Fibroblast of gingiva (primary cell): ENCODE data around the gene SHH.
"Not testable (repeated sequence)": the region's sequence is repeated elsewhere in the genome, so short reads cannot be mapped to it uniquely, and the experiment has no call there.

Source experiments
- DNase-seq: peaks from one replicate; pipeline ENCODE4 v3.0.0-alpha.2; 2011; ENCODE audit warnings: low read depth

The SHH gene

DNA sequence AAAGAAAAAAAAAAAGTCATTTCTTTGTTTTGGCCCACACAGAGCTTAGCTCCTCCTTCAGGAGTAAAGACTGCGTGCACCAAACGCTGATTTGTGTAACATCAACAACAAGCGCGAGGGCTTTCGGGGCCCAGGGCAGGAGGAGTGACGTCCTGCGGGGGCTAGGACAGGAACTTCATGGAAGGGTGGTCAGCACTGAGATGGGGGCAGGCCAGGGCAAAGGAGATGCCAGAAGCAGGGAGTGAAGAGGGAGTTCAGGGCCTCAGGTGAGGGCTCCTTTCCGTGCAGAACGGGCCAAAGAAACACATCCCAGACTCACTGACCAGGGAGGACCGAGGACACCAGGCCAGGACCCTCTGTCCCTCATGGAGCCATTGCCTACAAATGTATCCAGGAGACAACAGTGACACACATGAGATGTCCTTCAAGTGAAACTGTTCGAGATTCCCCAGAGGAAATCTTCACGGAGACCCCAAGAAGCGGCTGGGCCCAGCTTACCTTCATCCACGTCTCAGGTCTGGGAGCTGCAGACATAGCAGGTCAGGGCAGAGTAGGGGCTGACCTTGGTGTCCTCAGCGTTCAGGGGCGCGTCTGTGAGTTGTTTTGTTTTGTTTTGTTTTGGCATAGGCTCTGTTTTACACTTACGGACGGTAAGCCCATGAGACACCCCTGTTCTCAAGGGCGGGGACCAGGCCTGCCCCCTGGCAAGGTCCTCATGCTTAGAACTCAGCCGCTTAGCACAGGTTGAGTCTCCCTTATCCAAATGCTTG lies 30.4 kb upstream of the SHH start:
- no peak for DNase-seq

DNA sequence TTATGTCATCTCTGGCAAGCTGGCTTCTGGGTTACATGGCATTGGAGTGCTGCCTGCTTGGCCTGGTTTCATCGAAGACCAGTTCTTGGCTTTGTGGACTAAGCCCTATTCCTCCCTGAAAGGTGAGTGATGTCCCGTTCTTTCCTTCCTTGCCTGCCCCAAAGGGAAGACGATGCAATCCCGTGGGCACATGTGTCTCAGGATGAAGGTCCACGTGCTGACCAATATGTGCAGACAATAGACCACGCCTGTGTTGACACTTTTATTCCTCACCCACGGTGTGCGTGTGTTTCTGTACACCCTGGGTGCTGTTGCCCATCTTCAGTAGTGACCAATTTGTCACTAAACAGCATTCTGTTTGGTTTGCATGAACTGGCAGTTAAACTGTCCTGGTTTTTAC lies 28.6 kb upstream of the SHH start:
- DNase-seq = no peak

DNA sequence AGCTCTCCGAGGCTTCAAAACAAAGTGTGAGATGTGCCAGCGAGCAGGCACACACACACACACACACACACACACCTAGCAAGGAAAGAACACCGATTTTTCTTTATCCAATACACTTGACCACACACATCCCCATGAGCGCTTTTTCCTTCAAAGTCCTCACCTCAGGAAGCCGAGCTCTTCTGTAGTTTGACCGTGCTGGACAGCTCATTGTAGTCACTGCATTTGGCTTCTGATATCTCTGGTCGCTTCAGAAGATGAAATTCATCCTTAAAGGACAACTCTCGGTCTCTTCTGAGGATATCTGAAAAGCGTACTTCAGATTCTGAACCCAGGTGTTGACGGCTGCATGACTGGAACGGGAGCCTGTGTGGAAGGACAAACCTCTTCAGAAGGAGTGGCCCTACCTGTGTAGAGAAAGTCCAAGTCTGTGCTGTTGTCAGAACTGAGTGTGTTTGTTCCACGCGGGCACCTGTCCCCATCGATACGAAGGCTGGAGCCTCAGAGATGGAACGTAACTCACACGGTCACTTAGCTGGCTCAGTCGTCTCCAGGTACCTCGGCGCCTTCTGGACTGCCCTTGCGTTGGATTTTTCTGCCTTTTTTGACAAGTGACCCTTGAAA lies 28.1 kb upstream of the SHH start:
- no peak for DNase-seq

DNA sequence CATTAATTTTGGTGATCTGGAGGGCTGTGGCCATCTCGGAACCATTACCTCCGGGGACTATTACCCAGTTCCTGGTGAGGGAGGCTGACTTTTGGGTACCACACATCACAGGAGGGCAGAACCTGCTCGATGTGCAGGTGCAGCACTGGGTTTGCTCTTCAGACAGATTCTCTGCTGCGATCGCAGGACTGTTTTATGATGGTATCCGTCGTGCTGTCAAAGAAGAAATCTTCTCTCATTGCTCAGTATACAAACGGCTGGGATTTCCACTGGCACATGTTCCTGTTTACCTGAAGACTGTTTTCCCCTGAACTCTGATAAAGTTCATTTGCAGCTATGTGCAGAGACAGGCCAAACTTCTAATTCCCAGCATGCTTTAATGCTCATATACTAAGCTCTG lies 27.2 kb upstream of the SHH start:
- DNase-seq = no peak

DNA sequence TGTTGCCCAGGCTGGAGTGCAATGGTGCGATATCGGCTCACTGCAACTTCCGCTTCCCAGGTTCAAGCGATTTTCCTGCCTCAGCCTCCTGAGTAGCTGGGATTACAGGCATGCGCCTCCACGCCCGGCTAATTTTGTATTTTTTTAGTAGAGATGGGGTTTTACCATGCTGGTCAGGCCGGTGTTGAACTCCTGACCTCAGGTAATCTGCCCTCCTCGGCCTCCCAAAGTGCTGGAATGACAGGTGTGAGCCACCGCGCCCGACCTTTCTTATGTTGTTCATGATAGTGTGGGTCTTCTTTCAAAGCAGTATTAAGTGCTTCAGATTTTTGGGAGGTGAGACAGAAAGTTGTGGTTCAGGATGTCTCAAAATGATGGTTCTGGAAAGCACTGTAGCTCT lies 26.0 kb upstream of the SHH start:
- not testable (repeated sequence) for DNase-seq

DNA sequence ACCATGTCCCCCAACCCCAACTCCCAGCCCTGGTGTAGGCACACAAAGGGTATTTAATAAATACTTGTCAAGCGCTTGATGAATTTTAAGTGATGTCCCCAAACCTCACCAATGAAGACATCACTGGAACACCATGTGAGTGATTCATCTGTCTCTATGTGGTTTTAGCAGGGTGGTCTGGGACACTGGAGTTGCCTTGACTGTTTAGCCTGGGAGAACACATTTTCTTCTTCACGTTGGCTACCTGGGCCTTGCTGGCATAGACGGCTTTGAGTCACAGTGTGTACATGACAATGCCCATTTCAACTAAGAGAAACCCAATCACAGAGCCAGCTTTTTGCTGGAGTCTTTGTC lies 24.8 kb upstream of the SHH start:
- DNase-seq = no peak

DNA sequence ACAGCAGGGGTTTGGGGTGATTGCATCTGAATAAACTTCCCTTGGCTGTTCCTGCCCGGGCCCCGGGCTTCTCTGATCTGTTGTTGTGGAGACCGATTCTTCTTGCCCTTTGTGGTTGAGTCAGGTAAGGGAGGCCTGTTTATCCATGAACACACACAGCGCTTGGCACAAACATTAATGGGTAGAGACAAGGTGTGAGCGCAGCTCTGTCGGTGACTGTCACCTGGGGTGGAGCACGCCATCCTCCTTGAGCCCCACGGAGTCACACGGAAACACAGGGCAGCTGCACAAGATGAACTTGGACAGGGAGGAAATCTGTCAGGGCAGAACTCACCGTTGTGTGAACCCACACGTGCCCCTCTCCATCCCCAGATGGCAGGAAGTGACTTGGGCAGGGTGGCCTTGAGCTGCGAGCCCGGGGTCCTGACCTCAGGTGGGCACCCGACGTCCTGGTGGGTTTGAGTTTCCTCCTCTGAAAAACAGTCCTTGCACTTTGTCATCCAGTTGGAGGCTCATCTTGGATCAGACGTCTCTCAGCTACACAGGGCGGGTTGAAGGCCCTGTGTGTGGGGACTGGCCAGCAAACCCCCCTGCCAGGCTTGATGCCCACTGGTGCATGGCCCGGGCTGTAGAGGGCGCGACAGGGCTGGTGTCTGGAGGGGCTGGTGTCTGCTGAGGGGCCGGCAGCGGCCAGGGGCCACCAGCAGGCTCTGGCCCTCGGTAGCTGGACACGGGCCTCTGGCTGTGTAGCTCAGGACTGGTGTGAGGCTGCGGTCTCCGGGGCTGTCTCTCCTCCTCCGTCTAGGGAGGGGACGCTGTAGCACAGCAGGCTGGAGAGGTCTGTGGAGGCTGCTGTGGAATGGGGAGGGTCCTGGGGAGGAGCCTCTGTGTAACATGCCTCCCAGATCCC lies 24.2 kb upstream of the SHH start:
- no peak for DNase-seq

DNA sequence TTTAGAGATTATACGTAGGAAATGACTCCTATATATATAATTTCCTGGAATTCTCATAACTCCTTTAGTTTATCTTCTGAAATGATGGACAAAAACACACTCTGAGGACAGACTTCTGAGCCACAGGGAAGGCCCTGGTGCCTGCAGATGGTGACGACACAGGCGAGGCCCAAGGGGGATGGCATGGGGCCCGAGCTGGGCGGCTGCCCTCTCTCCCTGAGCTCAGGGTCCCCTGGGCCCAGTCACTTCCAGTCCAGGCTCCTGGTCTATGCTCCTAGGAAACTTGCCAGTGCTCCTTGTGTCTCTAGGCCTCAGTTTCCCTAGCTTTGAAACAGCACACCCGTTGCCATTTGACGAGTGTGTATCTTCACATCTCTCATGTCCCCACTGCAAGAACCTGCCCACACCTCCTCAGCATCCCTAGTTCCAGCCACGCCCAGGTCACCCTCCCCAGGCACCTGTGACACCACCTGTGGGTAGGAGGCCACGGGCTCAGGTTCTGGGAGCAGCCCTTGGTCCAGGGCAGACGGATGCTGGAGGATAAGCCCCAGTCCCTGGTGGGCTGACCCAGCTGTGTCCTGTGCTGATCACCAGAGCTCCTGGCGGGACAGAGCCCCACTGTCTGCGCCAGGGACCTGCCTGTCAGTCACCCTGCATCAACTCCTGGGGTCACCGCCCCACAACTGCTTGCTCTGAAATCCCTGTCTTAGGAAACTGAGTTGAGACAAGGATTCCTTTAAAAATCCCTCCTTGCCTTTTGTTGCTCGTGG lies 23.4 kb upstream of the SHH start:
- no peak for DNase-seq

DNA sequence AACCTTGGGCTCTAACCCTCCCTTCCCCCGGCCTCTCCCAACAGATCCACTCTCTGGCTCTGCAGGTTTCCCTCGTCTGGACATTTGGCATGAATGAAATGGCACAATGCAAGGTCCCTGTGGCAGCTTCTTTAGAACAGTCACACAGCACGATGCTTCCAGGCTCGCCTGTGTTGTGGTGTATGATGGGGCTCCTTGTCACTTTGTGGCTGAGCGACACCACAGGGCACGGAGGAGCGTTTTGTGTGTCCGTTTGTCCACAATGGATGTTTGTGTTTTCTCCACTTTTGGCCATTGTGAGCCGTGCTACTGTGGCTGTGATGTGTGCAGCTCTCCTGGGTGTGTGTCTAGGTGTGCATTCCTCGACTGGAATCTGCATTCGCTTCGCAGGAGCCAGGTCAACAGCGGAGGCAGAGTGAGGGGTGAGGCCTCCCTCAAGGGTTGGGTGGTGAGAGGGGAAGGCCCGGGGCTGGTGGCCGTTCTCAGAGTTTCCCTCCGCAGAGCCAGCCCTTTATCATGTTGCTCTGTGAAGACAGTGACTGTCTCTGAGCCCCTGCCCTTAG lies 22.3 kb upstream of the SHH start:
- DNase-seq = no peak

DNA sequence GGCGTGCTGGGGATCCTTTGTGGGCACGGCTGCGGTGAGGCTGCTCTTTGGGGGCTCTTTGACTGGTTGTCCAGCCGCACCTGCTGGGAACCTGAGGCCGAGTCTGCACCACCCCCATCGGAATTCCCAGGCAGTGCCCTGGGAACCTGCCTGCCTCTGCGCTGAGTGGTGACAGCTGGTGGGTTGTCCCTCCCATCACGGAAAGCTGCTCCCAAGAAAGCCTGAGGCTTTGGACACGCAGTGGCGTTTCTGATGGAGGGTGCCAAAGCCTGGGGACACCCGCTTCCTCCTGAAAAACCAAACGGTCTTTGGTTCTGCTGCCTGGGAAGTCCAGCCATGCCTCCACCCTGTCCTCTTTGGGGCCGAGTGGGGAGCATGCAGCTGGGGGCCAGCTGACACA lies 21.4 kb upstream of the SHH start:
- DNase-seq = no peak

DNA sequence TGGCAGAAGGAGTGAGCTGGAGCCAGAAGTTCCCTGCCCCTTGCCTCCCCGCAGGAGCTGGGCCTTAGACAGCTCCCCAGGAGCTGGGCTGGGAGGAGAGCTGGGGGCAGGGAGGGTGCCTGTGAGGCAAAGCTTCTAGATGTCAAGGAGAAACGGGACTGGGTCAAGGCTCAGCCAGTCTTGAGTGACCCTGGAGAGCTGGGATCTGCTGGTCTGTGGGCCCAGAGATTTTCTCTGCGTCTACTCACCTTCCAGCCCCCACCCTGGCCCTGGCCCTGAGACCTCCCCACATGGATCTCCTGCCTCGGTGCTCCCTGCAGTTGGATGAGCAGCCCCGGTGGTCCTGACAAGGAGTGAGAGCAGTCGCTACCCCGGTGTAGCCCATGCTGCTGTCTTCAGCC lies 20.3 kb upstream of the SHH start:
- no peak for DNase-seq

DNA sequence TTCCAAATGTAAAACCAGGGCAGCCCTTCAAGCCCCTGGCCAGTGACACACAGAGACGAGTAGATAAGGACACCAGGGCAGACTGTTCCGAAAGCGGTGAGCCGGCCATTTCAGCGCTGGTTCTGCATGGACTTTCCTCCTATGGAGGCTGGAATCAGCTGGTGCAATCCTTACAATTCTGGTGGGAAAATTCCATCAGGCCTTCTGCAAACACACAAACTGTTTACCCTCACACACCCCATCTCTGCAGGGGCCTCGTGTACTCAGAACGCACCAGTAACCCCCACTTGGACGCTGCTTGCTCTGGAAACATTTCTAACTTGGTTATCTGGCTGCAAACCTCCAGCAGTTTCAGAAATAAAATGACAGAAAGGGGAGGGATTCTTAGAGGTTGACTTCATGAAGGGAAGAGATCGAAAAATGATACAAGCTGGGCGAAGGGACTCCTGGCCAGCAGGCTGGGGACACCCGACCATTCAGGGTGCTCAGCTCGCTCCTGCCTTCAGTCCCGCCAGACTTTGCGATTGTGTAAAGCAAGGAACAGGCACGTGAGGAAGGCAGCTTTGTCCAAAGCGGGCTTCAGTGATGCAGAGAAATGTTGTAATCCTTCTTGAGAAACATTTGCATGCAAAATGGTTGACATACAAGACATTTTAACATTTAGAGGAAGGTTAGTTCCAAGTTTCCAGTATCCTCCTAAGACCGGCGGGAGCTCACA lies 19.7 kb upstream of the SHH start:
- DNase-seq = no peak

DNA sequence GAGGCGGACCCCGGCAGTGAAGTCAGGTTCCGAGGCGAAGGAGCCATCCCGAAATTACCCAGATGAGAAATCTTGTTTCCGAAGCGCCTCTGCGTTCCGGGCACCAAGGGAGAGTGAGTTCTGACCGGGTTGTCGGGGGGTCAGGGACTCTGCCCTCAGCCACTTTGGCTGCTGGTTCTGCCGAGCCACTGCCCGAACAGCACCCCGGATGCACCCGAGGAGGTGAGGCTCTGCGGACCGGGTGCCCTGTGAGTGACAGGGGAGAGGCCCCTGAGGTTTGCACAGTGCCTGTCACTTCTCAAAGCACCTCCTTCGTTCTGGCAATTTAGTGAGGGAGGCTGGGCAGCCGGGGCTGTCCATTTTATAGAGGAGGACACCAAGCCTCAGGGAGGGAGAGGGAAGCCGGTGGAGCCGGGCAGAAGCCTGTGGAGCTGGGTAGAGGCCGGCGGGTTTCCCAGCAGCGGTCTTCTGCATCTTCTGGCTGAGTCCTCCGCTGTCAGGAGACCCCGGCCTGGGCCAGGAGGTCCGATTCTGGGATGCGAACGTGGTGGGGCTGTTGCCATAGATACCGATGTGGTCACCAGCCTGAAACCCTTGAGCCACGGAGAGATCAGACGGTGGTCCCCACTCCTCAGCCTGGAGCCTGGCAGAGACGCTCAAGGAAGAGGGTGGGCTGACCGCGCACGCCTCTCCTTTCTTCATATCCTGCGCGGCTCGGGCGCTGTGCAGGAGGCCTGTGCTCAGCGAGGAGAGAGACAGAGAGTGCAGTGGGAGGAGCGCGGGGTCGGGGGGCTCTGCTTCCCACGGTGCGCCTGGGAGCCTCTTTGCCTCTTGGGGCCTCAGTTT lies 18.9 kb upstream of the SHH start:
- DNase-seq = no peak

DNA sequence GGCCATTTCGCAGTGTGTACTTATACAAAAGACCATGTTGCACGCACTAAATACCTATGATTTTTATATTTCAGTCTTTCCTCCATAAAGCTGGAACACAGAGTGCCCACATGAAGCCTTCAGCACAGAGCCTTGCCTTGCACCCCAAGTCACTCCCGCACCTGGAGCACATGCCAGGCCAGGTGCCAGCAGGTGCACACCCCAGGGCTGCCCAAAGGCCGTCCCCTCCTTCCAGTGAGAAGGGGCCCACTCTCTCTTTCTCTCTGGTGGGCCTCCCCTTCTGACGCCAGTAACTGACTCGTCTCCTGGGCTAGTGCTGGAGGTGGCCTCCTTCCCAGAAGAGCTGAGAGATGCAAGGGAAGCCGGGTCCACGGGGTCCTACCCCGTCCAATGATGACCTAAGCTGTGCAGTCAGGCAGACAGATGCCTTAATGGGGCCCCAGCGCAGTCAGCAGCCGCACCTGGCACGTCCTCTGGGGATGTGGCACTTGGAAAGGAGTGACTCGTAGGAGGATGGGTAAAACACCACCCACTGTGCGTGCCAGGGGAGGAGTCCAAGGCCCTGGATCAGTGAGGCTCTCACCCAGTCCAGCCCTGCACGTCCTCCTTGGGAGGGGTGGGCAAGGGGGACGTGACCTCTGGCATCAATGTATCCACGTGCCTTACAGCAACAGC lies 17.7 kb upstream of the SHH start:
- no peak for DNase-seq

DNA sequence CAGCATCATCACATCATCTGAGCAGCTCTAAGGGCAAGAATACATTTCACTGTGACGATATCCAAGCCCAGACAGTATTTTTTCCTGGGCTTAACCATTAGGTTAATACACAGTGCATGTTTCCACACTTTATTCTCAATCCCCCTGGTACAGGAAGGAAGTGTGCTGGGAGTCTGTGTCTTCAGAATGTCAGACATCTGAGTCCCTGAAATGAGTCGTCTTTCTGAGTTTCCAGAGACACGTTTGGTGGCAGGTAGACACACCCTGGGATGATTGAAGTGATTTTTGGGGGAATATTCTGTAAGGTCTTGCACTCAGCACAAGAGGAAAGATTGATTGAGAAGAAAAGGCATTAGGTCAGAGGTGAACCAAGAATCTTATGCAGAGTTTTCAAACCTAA lies 13.1 kb upstream of the SHH start:
- DNase-seq = no peak

DNA sequence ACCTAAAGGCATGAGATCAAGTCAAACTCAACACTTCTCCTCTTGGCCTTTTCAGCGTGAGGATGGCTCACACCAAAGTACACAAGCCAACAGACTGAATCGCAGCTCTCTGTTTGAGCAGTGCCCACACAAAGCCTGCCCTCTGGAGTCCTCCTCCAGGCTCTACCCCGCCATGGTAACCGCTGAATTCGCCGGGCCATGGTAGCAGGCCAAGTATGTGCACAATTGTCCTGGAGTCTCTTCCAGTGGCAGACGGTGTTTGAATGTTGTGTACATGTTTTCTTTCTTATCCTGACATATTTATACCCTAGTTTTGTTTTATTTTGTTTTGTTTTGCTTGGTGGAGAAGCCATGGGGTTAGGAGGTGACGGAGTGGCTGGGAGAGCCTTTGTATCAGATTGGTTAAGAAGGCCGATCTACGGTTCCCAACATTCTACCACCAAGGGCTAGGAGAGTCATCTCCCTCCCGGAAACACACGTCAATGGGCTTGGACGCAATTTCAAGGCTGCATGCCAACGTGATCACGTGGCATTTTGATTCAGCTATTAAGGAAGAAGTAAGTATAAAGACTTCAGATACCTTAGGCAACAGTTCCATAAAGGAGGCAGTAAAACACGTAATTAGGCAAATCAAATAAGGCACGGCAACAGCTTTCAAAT lies 12.1 kb upstream of the SHH start:
- DNase-seq = no peak

DNA sequence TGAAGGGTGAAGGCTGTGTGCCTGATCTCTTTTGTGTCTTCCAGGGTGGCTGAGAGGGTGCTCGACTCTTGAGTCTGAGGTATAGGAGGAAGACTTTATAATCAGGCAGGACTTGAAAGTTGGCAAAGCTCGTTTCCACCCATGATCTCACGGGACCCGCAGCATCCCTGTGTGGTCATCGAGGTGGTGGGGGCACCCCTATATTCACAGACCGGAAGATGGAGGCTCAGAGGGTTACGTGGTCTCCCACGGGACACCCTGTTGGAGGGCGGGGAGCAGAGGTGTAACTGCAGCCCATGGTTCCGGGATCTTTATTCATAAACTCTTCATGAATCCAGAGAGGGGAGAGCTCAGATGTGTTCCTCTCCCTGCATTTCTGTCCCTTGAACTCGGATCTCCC lies 9.6 kb upstream of the SHH start:
- DNase-seq = no peak

DNA sequence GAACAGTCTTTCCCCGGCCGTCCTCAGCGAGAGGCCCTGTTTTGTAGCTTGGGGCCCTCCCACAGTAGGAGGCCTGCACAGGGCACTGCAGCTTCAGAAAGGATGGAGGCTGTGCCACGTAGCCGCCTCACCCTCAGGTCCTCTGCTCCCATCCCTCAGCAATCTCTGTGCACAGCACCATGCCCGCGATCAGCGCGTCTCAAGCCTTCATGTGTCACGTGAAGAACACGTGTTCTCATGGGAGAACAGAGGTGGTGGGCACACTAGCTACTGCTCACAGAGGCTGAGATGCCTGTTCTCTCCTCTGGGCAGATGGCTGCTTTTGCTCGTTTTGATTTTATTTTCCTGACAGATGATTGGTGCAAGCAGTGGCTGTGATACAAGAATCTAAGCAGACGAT lies 8.5 kb upstream of the SHH start:
- DNase-seq = no peak

DNA sequence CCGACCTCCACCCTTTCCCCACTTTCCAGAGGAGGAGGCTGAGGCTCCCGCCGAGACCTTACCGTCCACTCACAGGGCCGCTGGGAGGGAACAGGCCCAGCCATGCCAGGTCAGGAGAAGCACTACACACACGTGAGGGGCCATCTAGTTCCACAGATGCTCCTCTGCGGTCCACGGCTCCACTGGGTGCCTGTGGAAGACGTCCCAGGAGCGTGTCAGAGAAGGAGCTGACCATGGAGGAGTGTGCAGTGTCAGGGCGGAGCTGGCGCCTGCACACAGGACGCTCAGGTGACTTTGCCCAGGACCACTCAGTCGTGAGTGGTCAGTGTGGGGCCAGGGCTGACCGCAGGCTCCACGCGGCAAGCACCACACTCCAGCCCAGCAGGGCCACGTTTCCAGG lies 8.0 kb upstream of the SHH start:
- no peak for DNase-seq
